ENCODE data around the gene FCRL4. TPM values are rescaled to one million over a fixed set of nuclear protein-coding genes. Genes with fewer than 3 reads are reported as not detected.

The FCRL4 gene
- total RNA-seq, 6 experiments from 2014 or later, result not detected

- no peaks in the 10 kb centered on the region for H3K27me3 ChIP-seq
- 75% methylated on average over 5 of the region's 5 CpGs for WGBS (ENCODE audit: insufficient coverage, low coverage, low lambda C conversion rate, missing lambda C conversion rate)
- H3K36me3 ChIP-seq, result no peaks in the 10 kb centered on the region
- intact Hi-C loops (cut with DNase I), result no loop called here
- H3K4me1 ChIP-seq, result no peaks in the 10 kb centered on the region
- DNase-seq (no peak), ATAC-seq (no peak)
- H3K4me3 ChIP-seq, result no peak overlapping the region
- TF ChIP-seq CTCF (IDR thresholded peaks at IDR 0.05) (no peak), POLR2A (IDR thresholded peaks at IDR 0.05) (no peak)
- H3K27ac ChIP-seq, result no peak overlapping the region
- no peaks in the 10 kb centered on the region for H3K9me3 ChIP-seq
Measured at GRCh38 chr1:157523774-157524493, 74.0 kb downstream of the FCRL4 start.

Other genes with a start within 250 kb of the FCRL4 start
- under 1 TPM; 0.15 to 0.61 (median 0.29) TPM for gene FCRL5, start 45.6 kb downstream of the FCRL4 start, total RNA-seq
- under 1 TPM; 0.12 to 0.60 (median 0.20) TPM for gene FCRL3, start 102.7 kb upstream of the FCRL4 start, total RNA-seq
- under 1 TPM in 4 of 6 experiments, not detected in 2; 0.06 to 0.12 (median 0.08) TPM for gene FCRL2, start 179.0 kb upstream of the FCRL4 start, total RNA-seq
- gene FCRL1, start 222.0 kb upstream of the FCRL4 start, total RNA-seq, result under 1 TPM in 2 of 6 experiments, not detected in 4; 0.12 to 0.24 TPM
- 10 to 100 TPM in 3 of 6 experiments, 1 to 10 TPM in 1, under 1 TPM in 2; 0.92 to 53.9 (median 10.2) TPM for gene CD5L, start 243.7 kb upstream of the FCRL4 start, total RNA-seq

Measured in right lobe of liver (tissue), 6 donors.